Hematopoietic multipotent progenitor cell (in vitro differentiated cells): Measurements from ENCODE around the gene ANK3. TPM values are rescaled to one million over a fixed set of nuclear protein-coding genes. Genes with fewer than 3 reads are reported as not detected.
A peak's percentile ranks its signal among the peaks of the same experiment; 100 is the strongest.

Source experiments
- DNase-seq, 3 donors: peaks; one replicate each; pipeline ENCODE4 v3.0.0-alpha.2; 2011 to 2015; ENCODE audit warnings: low read depth in 2 of 3, low spot score in 2 of 3
- total RNA-seq: library from RNA; depleted of rRNA; stranded (reverse); fragments of >200 nt; gene quantifications from one replicate; pipeline ENCODE4 v1.2.3, GENCODE V29; 2012

The ANK3 gene
- total RNA-seq = 3.2 TPM

DNA sequence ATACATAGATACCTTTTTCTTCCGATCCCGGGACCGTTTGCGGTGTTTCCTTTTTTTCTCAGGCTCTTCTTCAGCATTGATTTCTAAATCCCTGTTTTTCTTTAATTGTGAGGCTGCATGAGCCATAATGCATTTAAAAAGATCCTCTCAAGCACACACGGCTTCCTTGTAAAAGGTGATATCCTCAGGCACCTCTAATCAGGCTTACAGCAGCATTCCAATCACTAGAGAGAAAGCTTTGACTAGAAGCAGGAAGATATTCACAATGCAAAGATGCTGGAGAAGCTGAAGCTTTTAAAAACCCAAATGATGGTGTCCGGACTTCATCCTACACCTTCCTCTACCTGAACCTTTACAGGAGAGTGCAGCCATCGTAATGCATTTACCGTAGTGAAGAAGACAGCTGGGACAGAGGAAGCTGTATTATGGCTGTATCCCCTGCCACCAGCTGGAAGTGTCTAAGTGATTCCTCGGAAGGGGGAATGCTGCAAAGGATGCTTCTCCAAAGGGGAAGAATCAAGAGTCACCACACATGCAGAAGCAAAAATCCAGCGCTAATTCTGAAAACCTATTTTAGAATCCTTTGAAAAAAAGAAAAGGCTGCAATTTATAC, at the start of gene ANK3:
ANK3 (minus strand) TSS at position 463 of the 613 bp plus-strand sequence; CDS start at position 126, 337 bp downstream.
- no peak for DNase-seq

DNA sequence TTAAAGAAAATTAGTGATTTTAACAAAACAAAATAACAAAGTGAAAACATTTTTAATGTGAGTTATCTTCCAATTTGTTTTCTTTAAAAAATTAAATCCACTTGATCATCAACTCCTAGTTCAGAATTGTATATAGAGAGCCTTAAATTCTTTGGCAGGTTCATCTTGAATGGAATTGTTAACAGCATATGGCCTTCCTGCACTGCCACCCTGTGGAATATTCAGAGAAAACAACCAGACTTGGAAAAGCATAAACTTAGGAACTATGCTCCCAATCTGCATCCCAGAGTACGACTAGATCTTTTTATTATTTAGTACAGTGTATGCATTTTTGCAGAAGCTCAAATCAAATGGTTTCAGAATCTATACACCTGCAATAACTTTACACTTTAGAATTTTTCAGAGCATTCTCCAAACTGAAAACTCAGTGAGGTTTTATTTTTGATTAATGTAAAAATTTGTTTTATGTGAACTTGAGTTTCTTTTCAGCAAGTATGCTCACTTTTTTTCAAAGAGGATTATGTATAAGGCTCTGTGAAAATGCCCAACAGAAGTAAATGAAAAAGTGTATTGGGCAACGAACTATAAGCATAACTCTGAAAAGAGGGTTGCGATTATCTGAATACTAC, 44.9 kb upstream of the ANK3 start:
- DNase-seq = peak in 2 of 3 donors; percentile 25 to 59

DNA sequence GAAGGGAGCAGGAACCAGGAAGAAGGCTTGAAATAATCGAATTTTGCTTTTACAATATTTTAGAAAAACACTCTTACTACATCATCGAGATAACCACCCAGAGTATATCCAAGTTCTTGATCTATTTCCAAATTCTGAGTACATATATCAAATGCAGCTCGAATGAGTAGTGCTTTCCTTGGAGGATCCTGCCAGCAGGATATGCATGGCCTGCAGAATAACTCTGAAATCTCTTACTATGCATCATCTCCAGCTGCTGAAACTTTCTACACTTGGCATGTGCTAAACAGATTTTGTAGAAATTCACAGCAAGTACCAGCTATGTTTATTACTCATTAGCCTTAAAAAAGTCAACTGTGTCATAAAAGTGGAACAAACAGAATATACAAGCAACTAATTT, 44.0 kb upstream of the ANK3 start:
- no peak for DNase-seq

DNA sequence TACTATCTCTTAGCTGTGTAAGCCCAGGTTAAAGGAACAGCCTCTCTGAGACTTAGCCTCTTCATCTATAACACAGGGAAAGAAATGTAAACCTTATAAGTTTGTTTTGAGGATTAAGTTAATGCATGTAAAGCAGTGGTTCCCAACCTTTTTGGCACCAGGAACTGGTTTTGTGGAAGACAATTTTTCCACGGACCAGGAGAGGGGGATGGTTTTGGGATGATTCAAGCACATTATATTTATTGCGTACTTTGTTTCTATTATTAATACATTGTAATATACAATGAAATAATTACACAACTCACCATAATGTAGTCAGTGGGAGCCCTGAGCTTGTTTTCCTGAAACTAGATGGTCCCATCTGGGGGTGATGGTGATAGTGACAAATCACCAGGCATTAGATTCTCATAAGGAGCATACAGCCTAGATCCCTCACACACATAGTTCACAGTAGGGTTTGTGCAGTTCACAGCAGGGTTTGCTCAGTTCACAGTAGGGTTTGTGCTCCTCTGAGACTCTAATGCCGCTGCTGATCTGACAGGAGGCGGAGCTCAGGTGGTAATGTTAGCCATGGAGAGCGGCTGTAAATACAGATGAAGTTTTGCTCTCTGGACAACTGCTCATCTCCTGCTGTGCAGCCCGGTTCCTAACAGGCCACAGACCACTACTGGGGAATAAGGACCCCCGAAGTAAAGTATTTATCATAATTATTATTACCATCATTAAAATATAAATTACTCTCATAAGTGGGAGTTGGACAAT, 41.3 kb upstream of the ANK3 start:
- no peak for DNase-seq

DNA sequence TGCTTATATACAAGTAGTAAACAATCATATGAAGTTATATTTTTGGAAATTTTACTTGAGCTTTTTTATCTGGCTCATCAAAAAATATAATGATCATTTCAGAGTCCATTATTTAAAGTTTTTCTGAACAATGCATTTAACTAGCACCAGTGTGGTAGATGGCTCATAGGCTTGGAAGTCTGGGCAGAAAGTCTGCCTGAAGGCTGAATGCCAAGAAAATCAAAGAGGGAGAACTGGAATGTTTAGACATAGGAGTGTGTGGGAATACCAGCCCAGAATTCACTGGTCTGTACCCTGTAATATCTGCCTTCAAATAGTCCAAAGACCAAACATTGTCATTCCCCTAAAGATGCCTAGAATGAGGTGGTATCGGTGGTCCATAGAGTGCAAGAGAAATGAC, 40.3 kb upstream of the ANK3 start:
- no peak for DNase-seq

DNA sequence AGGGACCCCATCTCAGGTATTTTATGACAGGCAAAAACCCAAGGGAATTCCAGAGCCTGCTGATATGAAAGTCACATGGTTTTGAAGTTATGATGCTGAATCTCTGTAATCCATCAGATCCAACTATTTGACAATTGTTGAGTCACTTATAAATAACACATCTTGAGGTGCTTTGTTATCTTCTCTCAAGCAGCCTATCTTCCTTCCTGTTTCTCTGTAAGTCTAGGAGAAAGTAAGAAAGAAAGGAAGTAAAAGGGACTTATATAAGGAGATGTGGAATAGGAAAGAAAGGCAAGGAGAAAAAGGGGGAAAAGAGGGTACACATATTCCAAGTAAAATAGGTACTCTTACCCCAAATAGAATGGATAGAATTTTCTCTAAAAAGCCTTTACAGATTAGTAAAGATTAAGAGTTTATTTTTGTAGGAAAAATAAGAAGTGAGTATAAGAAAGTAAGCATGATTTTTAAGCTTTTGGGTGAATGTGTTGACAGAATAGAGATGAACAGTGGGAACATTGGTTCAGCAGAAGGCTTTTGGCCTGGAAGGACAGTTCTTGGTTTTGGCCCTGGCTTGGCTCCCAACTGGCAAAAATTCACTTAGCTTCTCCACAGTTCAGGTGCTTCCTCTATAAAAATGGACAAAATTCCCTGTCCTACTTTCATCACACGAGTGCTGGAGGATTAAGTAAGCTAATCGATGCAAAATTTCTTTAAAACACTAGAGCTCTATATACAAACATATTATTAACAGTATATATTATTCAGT, 39.6 kb upstream of the ANK3 start:
- DNase-seq = peak in 1 of 3 donors; percentile 20

DNA sequence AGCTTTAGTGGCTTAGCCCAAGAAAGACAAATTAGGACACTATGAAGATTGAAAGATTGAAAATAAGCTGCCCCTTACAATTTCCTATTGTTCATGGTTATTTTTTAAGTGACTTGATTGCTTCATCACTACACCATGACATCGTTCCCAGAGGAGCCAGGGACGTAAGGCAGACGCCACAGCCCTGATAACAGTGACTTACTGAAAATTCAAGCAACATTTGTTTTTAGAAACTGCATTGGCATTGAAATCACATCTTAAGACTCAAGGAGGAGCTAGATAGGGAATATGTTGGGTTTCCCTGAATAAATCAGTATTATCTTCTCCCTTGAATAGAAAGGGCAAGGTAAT, 38.7 kb upstream of the ANK3 start:
- DNase-seq = no peak

DNA sequence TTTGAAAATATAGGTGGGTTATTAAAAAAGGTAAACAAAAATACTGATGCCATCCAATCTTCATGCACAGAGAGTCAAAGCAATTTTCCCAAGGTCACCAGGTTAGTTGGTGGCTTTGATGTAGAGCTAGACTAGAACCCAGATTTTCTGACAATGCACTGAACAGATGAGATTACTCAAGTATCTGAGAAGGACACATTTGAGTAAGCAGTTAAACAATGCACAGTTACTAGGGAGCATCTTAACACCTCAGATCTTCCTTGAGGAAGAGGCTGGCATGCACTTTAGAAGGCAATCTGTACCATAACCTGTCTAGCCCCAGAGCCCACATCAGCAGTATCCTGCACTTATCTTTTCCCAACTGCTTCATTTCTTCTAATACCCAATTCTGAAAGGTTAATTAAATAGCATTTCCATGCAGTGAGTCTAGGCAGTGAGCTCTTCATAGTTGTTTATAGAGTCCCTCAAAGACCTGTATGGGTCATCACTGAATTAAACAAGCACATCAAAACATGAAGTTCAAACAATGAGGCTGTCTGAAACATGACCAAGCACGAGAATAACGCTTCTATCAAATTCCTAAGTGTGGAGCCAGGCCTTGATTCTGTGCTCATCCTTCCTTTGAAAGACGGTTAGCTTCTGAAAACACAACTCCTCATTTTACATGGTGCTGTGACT, 38.2 kb upstream of the ANK3 start:
- DNase-seq = no peak

DNA sequence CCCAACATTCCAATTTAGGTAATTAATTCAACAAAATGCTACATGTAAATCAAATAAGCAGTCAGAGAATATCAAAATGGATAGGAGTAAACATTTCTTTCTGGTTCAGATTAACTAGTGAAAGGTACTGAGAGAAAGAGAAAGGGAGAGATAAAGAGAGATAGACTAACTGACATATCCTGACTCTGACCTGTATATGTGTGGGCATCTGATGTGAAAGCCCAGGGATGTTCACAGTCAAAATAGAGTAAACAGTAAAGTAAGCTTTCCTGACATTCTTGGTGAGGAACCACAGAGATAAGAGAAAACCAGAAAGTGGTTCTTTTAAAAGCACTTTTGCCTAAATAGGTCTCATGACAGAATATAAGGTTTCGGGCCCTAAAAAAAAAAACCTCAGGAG, 37.5 kb upstream of the ANK3 start:
- DNase-seq = no peak

DNA sequence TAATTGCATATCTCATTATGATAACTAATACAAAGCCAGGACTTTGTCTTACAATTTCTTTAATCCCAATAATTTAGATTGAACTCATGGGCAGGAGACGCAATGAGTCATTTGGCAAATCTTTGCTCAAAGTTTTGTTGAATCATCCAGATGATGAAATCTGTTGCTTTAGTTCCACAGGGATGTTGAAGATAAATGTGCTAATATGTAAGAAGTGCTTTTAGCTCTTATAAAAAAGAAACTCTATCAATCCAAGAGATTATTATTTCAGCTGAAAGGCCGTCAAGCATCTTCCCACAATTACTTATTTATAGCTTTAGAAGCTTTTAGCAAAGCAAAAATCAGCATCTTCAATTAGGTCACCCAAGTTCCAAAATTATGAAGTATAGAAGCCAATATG, 36.8 kb upstream of the ANK3 start:
- DNase-seq = no peak

DNA sequence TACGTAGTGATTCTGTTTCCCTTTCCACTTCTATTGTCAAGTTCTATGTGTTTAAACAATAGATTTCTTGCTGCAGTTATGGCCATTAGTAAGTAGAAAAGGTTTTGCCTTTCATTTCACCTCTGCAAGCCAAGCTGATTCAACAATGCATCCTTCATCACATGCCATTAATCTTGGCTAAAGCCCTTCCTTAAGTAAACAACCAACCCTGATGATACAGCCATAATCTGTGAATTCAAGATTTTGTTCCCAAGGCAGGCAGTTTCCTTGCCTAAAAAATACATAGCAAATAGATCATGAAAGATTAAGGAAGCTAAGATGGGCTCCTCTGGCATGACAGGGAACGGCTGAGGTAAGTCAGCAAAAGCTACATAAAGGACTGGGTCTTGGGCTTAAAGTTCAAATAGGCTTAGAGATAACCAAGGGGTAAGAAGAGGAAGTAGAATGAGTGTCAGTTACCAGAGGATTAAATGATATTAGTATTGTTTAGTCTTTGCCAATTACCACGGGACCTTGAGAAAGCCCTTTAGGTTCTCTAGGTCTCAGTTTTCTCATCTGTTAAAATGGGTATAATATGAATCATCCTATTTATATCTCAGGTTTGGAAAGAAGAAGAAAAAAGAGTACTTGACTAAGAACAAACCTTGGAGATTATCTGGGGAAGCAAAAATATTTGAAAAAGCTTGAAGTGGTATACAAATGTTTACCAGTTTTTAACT, 35.9 kb upstream of the ANK3 start:
- no peak for DNase-seq

DNA sequence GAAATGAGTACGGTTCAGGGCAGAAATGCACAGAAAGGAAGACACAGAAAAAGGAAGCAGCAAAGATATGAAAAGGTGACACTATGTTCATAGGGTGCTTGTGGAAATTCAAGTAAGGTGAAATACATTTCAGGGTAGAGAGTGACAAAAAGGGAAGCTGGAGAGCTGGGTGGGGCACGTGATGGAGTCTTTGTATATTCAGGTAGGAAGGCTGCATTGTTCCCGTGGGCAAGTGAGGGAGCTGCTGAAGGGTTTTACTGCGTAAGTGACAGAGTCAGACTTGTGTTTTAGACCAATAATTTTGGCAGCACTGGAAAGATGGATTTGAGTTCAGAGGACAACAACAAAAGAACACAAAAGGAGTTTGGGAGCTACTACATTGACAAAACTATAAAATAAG, 35.3 kb upstream of the ANK3 start:
- DNase-seq = no peak

DNA sequence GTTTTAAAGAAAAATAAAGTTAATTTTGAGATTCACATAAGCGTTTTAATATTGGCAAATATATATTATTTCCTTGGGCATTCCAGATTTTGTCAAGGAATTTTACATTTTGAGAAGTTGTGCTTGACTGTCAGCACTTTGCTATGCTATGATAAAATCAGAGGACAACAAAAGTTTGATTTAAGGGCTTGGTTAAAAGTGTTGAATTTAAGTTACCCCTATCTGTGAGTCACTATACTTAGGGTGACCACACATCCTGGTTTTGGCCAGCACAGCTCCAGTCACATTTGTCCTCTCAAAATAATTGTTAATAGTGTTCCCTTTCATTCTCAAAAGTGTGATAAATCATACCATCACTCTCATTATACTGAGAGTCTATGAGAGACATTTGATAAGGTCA, 34.2 kb upstream of the ANK3 start:
- DNase-seq = no peak

DNA sequence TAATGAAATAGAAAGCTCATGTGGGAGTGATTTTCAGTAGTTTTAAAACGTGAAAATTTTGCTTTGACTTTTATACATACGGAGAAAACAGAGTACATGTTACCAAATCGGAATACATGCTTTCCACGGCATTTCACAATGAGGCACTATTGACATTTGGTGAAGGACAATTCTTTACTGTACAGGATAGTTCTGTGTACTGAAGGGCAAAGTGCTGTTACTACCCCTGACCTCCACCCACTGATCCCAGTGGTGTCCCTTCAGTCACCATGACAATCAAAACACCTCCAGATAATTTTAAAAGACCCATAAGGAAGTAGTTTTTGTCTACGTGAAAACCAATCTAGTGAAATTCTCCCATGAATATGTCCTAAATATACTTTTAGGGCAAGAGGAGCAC, 33.1 kb upstream of the ANK3 start:
- DNase-seq = no peak

DNA sequence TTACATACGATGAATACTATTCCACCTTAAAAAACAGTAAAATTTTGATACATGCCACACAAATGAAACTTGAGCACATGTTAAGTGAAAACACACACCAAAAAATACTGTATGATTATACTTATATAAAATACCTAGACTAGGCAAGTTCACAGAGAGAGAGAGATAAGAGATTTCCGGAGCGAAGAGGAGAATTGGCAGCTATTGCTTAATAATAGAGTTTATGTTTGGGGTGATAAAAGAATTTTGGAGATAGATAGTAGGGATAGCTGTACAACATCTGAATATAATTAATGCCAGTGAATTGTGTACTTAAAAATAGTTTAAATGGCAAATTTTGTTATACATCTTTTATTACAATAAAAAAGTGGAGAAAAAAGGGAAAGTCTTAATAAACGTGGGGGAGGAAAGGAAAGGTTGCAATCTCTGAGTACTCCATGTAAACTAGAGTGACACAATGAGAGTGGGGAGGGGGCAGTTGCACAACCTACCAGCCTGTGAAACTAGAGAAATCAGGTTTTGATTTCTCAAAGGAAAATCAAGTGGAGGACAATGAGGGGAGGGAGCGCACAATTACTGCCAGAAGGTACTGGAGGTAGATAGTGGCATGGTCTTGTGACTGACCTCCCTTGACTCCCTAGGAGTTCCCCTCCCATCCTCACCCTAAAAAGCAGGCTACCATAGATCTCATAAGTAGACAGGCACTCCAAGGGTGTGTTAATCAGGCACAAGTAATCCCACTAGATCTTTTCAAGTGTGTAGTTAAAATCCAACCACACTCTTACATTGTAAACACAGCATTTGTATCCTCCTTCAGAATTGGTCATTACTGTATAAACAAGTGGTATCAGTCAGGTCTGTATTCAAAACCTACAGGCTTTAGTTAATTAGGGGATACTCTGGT, 31.6 kb upstream of the ANK3 start:
- DNase-seq = no peak

DNA sequence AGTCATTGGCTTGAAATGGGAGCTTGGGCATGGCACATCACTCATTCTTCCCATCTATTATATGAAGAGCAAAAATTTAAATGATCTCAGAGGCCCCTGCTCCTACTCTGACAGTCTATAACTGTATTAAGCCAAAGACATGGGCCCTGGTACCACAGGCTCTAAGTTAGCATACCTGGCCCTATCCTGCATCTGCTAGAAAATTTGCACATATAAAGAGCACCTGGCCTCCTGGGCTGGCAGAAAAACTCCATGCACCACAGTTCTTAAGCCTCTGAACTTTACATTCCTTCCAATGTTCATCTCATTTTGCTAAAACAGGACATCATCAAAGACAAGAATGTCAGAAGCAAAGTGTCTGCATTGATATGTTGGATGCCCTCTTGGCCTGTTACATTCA, 29.6 kb upstream of the ANK3 start:
- DNase-seq = no peak

DNA sequence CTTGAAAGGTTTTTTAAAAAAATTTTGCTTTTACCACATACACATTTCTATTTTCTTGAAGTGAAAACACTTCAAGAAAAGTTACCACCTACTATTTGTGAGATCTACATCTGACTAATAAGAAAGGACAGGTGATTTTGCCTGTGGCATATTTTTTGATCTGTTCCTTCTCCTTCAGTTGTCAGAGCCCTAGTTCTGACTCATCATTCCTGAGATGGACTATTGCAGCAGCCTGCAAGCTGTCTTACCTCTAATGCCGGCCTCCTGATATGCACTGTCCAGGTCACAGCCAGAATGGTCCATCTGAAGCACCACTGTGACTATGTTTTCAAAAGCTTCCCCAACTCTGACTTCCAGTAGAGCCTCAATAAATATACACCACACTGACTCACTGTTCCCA, 28.2 kb upstream of the ANK3 start:
- no peak for DNase-seq

DNA sequence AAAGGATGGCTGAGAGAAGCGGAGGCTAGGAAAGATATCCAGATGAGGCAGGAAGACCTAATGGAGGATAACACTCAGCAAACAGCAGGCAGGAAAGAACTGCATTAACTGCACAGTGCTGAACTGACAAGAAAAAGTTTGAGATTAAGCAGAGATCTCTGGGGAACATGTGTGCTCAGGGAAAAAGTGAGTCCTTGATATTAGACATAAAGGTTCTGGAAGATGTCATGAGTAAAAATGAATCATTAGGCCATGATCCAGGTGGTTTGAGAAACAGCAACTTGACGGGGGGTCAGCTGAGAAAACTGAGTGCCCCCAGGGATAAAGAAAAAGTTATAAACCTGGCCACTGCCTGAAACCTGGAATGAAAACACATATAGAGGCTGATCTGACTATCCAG, 27.3 kb upstream of the ANK3 start:
- DNase-seq = no peak

DNA sequence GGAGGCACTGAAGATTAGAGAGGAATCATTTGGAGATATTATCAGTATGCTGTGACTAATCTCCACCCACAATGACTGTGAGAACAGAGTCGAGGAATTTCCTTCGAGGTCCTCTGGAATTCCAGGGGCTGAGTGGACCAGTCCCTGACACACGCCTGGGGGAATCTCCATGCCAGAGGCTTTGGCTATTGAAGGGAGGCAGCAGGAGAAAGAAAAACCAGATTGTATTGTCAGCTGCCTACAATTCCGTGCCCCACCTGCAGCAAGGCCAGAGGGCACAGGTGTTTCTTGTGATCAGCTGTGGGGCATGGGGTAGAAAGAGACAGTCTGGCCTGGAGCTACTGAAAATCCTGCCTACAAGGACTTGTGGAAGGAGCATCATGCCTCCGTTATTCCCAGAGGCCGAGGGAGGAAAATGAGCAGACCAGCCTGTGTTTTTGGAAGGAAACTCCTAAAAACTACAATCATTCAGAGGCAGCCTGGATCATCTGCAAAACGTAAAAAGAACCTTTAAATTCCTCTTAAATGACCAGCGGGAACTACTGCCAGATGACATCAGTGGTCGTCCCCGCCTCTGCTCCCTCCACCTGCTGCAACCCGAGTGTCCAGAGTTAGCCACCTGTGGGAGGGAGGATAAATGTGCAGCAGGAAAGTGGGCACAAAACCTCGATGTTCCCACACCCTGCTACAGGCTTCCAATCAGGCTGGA, 25.4 kb upstream of the ANK3 start:
- no peak for DNase-seq
